NCI-H1694 (cell line): ENCODE results near the gene RAP2B.
"Not testable (repeated sequence)": the region's sequence is repeated elsewhere in the genome, so short reads cannot be mapped to it uniquely, and the experiment has no call there.

Experiments used
- DNase-seq: peaks from one replicate; lab custom pipeline; 2025; lab: John Stamatoyannopoulos, UW

The RAP2B gene

GRCh38 chr3:153161714-153162512 lies at the start of gene RAP2B:
TSS of gene RAP2B (plus strand) at chr3:153162226. CDS start at chr3:153162694, 468 bp downstream.
- no peak for DNase-seq

- DNase-seq: no peak
These were observed 48.5 kb upstream of the RAP2B start for GRCh38 chr3:153113541-153113940.

DNA sequence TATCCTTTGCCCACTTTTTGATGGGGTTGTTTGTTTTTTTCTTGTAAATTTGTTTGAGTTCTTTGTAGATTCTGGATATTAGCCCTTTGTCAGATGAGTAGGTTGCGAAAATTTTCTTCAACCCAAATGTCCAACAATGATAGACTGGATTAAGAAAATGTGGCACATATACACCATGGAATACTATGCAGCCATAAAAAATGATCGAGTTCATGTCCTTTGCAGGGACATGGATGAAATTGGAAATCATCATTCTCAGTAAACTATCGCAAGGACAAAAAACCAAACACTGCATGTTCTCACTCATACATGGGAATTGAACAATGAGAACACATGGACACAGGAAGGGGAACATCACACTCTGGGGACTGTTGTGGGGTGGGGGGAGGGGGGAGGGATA lies 47.8 kb upstream of the RAP2B start:
- not testable (repeated sequence) for DNase-seq

- no peak for DNase-seq
These were observed 46.7 kb upstream of the RAP2B start for GRCh38 chr3:153115326-153115725.

- no peak for DNase-seq
These were observed 34.2 kb upstream of the RAP2B start for GRCh38 chr3:153127788-153128187.

DNA sequence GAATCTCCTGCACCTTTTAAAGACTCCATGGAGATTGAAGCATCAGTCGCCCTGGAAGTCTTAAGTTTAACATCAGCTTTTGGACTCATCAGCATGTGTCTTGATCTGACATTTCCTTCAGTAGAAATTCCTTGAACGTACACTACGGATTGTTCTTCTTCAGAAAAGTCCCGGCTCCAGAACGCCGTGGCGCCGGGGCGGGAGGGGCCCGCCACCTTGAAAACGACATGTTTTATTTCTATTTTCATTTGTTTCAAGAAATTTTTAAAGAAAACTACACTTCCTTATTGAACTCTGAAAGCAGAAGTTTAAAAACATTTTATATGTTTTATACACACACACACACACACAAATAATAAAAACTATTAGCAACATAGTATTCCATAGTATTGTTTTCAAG lies 32.6 kb upstream of the RAP2B start:
- no peak for DNase-seq

- no peak for DNase-seq
These were observed 32.2 kb upstream of the RAP2B start for GRCh38 chr3:153129866-153130265.

- DNase-seq: no peak
These were observed 31.6 kb upstream of the RAP2B start for GRCh38 chr3:153130312-153130977.

DNA sequence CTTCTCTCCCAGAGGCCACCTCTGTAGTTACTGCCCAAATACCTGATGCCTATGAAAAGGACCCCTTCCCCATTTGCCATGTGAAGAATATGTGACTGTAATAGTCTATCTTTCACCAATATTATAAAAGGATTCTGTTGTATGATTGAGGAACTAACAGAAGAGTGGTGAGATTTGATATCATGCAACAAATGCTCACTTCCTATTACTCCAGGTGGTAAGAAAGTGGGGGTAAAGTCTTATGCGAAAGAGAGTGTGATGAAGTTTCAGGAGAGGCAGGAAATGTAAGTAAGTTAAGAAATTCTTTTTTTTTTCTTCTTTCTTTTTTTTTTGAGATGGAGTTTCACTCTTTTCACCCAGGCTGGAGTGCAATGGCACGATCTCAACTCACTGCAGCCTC lies 24.4 kb upstream of the RAP2B start:
- no peak for DNase-seq

DNA sequence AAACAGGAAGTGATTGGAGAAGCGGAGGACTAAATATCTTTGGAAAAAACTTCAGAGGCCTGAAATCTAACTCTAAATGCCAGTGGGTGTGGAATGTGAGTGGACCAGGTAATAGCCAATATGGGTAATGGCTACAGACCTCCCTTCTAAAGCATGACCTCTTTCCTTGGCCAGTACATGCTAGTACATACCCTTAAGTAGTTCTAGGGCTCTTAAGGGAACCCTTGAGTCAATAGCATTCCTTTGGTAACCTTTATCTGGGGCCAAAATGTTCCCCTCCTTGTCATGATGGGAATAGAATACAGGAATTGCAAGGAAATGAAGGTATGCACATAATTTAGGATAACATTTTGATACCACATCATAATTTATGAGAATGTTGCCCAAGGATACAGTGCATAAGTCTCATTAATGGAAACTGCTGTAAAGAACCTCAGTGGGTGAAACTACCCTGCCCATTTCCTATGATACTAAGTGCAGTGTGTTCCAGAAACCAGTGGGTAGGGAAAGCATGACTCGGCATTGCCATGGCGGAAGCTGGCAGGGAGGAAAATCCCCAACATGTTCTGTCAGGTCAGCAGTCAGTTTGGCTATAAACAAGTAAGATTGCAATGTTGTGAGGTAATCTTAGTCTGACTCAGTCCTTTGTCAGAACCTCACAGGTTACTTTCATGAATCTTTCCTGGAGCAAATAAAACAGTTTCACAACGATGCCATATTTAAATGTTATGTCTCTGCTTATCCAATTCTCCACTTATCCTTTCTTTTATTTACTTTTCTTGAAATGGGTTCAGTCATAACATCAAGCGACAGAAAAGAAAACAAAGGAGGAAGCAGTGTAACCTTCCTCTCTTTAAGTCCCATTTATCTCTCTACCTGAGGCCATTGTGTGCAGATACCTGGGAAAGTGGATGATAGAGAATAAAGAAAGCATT lies 23.5 kb upstream of the RAP2B start:
- DNase-seq: no peak

DNA sequence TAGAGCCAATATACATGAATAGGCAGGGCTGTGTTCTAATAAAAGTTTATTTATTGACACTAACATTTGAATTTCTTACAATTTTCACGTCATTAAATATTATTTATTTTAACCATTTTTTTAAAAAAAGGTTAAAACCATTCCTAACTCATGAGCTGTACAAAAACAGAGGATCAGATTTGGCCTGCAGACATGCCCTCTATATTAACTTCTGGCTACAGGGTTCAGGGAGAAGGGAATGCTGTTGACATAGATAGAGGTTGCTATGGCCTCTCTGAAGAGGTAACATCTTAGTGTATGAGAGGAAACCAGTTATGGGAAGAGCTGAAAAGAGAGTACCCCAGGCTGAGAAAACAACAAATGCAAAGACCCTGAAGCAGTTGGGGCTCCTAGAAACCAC lies 19.1 kb upstream of the RAP2B start:
- no peak for DNase-seq

- no peak for DNase-seq
These were observed 18.0 kb upstream of the RAP2B start for GRCh38 chr3:153144071-153144470.

GRCh38 chr3:153144779-153145178 lies 17.2 kb upstream of the RAP2B start:
- DNase-seq: no peak

DNA sequence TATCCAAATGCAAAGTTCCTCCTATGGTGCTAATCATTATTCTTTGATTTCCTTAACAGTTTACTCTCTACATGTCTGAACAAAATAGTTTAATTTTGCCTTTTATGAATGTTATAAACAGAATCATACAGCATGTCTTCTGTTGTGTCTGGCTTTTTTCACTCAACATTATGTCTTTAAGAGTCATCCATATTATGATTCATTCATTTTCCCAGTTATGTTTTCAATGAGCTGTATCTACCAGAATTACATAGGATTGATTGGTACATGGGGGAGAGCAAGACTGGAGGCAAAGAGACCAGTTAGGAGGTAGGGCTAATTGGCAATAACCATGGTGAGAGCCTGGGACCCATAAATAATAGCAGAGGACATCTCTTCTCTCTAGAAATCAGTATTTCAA lies 16.6 kb upstream of the RAP2B start:
- no peak for DNase-seq

- no peak for DNase-seq
These were observed 15.6 kb upstream of the RAP2B start for GRCh38 chr3:153146191-153147053.

- DNase-seq: no peak
These were observed 11.0 kb upstream of the RAP2B start for GRCh38 chr3:153150991-153151390.

DNA sequence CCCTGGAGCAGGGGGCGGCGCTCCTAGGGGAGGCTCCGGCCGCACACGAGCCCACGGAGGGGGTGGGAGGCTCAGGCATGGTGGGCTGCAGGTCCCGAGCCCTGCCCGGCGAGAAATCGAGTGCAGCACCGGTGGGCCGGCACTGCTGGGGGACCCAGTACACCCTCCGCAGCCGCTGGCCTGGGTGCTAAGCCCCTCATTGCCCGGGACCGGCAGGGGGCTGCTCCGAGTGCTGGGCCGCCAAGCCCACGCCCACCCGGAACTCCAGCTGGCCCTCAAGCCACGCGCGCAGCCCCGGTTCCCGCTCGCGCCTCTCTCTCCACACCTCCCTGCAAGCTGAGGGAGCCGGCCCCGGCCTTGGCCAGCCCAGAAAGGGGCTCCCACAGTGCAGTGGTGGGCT lies 6.2 kb upstream of the RAP2B start:
- not testable (repeated sequence) for DNase-seq

GRCh38 chr3:153158189-153158588 lies 3.8 kb upstream of the RAP2B start:
- DNase-seq: no peak

DNA sequence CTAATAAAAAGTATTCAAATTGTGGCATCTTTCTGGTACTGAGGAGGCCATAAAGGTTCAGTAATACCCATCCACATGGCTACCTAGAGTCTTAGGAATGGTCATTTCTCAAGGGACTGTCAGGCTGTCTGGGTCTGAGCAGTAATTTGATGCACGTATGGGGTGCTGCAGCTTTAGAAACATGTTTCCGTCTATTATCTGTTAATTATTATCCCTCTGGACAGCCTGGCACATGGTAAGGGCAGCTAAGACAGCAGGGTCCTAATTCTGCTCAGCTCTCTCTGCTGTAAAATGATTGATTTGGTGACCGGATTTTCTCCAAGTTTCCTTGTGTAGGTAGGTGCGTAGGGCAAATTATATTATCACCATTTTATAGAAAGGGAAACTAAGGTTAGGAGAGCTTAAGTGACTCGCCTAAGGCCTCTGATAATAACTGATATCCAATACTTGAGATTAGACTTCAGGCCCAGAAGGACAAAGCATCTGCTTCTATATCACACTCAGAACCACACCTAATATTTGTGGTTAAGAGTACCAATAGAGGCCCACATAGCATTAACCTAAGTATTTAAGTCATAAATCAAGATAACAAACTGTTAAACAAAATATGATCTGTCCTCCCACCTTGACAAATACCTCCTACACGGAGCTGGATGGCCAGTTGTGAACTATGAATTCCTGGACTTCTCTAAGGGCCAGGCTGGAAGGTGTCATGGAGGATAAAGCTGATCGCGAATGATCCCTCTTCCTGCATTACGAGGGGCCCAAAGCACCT lies 2.9 kb upstream of the RAP2B start:
- no peak for DNase-seq

DNA sequence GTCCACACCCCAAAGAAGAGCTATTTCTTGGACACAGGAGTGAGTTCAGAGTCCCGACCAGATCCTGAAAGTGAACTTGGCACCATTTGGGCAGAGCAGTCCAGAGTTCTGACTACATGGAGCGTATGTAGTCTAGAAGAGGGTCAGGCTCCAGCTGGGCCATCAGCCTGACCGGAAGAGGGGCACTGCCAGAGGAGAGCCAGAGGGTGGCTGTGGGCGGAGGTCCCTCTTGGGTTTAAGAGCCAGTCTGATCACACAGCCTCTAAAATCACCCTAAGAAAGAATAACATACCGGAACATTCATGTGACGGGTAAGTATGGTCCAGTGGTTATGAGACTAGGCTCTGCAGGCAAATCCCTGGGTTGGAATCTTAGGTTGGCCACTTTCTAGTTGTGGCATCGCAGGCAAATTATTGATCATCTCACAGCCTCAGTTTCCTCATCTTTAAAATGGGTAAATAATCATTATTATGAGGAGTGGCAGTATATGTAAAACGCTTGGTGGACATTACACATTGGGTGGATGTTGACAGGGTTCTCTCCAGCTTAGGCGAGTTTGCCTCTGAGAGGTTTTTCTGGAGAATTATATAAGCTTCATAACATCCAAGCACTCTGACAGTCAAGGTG lies 2.1 kb upstream of the RAP2B start:
- no peak for DNase-seq
